ENCODE data around the gene WFDC12.
"Not testable (repeated sequence)": the region's sequence is repeated elsewhere in the genome, so short reads cannot be mapped to it uniquely, and the experiment has no call there.

Gene WFDC12

DNA sequence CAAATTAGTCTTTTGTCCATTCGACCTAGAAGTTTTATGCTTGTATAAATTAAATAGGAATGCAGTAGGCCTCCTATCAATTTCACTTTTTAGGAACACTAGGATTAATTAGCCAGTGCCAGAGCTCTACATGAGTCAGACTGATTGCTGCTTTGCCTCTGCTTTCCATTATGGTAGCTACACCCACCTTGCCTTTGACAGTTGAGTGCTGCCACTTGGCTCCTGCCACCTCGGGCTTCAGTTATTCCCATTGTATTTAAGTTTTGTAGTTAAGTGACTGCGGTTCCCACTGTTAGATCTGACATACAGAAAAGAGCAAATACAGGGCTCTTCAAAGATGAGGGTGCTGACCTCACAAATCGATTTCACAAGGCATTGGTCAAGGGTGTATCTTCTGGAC is 16.6 kb upstream of the WFDC12 start:
- Histone ChIP-seq H2BK5ac (ENCODE audit: low read depth, low read length, poor library complexity, severe bottlenecking) (no peak overlapping the region), H2AK5ac (ENCODE audit: low read length, severe bottlenecking) (no peak overlapping the region), H2BK12ac (ENCODE audit: low read length in 2 of 2) (no peak overlapping the region), H3K4me1 (ENCODE audit: control insufficient read depth, insufficient read depth, low read depth, low read length) (no peaks in the 10 kb centered on the region), H4K91ac (ENCODE audit: low read length) (no peak overlapping the region), H3K36me3 (ENCODE audit: control insufficient read depth in 1 of 2, insufficient read depth in 2 of 2, low read depth in 1 of 2, low read length in 2 of 2) (no peaks in the 10 kb centered on the region), H4K8ac (ENCODE audit: low read length) (no peak overlapping the region), H3K9me3 (ENCODE audit: control insufficient read depth, low read length) (no peaks in the 10 kb centered on the region), H3K79me1 (replicated peaks; ENCODE audit: low read length, poor library complexity, severe bottlenecking) (no peaks in the 10 kb centered on the region), H2BK15ac (ENCODE audit: low read depth, poor library complexity, severe bottlenecking) (no peak overlapping the region), H3K4ac (ENCODE audit: low read depth in 1 of 2, low read length in 2 of 2) (no peak overlapping the region), H2BK120ac (ENCODE audit: low read depth, low read length) (no peak overlapping the region), H2AFZ (ENCODE audit: low read depth, low read length) (no peak overlapping the region), H3K14ac (ENCODE audit: low read length in 2 of 2) (no peak overlapping the region), H3K27me3 (ENCODE audit: control insufficient read depth in 1 of 2, insufficient read depth in 1 of 2, low read length in 2 of 2) (peaks cover 27 to 30% of the 10 kb centered on the region in 2 experiments), H3K4me3 (ENCODE audit: insufficient read depth in 1 of 2, low read depth in 1 of 2, low read length in 2 of 2) (no peak overlapping the region), H3K9ac (ENCODE audit: low read length) (no peak overlapping the region), H3K4me2 (ENCODE audit: low read length, poor library complexity, severe bottlenecking) (no peak overlapping the region), H3K27ac (ENCODE audit: low read length, poor library complexity, severe bottlenecking) (no peak overlapping the region), H3K23ac (ENCODE audit: low read length in 2 of 2) (no peak overlapping the region), H3K18ac (ENCODE audit: low read depth in 1 of 2, low read length in 2 of 2) (no peak overlapping the region)
- 71% methylated on average over 3 of the region's 4 CpGs for WGBS
- no peak for DNase-seq

DNA sequence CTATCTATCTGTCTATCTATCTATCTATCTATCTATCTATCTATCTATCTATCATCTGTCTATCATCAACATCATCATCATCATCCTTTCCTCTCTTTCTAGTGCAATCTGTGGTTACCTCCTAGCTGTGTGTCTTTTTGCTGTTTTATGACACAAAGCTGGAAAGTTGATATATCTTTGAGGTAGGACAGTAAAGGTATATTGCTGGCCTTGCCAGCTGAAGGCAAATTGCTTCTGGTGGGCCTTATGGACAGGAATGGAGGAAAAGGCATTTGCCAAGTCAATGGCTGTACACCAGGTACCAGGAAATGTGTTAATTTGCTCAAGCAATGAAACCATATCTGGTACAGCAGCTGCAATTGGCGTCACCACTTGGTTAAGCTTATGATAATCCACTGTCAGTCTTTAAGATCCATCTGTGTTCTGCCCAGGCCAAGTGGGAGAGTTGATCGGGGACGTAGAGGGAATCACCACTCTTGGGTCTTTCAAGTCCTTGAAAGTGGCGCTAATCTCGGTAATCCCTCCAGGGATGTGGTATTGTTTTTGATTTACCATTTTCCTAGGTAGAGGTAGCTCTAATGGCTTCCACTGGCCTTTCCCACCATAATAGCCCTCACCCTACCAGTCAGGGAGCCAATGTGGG is 15.6 kb upstream of the WFDC12 start:
- H4K91ac ChIP-seq (ENCODE audit: low read length); DNase-seq: not testable (repeated sequence)

DNA sequence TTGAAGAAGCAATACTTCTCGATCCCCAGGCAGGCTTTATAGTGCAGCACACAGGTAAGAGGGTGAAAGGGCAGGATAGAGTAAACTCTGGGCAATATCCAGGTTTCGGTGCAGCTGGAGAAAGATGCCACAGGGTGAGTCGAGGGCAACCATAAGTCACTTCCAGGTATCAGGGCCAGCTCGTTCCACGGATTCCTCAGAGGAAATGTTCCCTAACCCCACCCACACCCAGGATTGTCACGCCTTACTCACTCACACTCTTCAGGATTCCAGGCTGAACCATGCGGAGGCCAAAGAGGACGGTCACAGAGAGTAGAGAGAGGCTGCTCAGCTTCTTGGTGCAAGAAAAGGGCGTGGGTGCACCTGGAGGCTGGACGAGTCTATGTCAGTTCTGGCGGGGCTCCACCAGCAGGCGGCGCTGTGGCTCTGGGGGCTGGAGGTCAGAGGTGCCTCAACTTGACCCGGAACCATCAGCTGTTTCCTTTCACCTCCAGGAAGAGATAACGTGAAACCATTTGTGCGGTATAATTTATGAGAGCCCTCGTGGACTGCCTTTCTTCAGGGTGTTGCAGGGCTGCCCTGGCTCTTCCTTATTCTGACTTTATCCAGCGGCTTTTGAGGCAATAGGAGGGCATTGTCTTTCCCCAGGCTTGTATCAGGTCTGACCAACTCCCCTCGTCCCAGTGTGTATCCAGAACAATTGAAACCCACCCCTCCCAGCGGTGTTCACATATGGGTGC is 14.5 kb upstream of the WFDC12 start:
- no peak for DNase-seq
- Histone ChIP-seq H2BK15ac (ENCODE audit: low read depth, poor library complexity, severe bottlenecking) (no peak overlapping the region), H3K36me3 (ENCODE audit: control insufficient read depth in 1 of 2, insufficient read depth in 2 of 2, low read depth in 1 of 2, low read length in 2 of 2) (no peaks in the 10 kb centered on the region), H2AK5ac (ENCODE audit: low read length, severe bottlenecking) (no peak overlapping the region), H3K14ac (ENCODE audit: low read length in 2 of 2) (no peak overlapping the region), H3K27ac (ENCODE audit: low read length, poor library complexity, severe bottlenecking) (no peak overlapping the region), H4K91ac (ENCODE audit: low read length) (no peak overlapping the region), H3K4me1 (ENCODE audit: control insufficient read depth, insufficient read depth, low read depth, low read length) (no peaks in the 10 kb centered on the region), H3K9ac (ENCODE audit: low read length) (no peak overlapping the region), H2BK12ac (ENCODE audit: low read length in 2 of 2) (no peak overlapping the region), H3K9me3 (ENCODE audit: control insufficient read depth, low read length) (no peaks in the 10 kb centered on the region), H3K27me3 (ENCODE audit: control insufficient read depth in 1 of 2, insufficient read depth in 1 of 2, low read length in 2 of 2) (peaks cover 6 to 25% of the 10 kb centered on the region in 2 experiments), H2BK5ac (ENCODE audit: low read depth, low read length, poor library complexity, severe bottlenecking) (no peak overlapping the region), H3K23ac (ENCODE audit: low read length in 2 of 2) (no peak overlapping the region), H3K4ac (ENCODE audit: low read depth in 1 of 2, low read length in 2 of 2) (no peak overlapping the region), H3K79me1 (replicated peaks; ENCODE audit: low read length, poor library complexity, severe bottlenecking) (no peaks in the 10 kb centered on the region), H3K4me3 (ENCODE audit: insufficient read depth in 1 of 2, low read depth in 1 of 2, low read length in 2 of 2) (no peak overlapping the region), H2AFZ (ENCODE audit: low read depth, low read length) (no peak overlapping the region), H4K8ac (ENCODE audit: low read length) (no peak overlapping the region), H3K18ac (ENCODE audit: low read depth in 1 of 2, low read length in 2 of 2) (no peak overlapping the region), H2BK120ac (ENCODE audit: low read depth, low read length) (no peak overlapping the region), H3K4me2 (ENCODE audit: low read length, poor library complexity, severe bottlenecking) (no peak overlapping the region)
- 46% methylated on average over 19 of the region's 20 CpGs for WGBS

More for the DNA sequence above, 15.6 kb upstream of the WFDC12 start:
- 93% methylated on average over 3 of the region's 5 CpGs for WGBS
- not testable (repeated sequence) for H3K79me1 ChIP-seq (replicated peaks; ENCODE audit: low read length, poor library complexity, severe bottlenecking); H3K36me3 ChIP-seq (ENCODE audit: control insufficient read depth in 1 of 2, insufficient read depth in 2 of 2, low read depth in 1 of 2, low read length in 2 of 2); H2BK120ac ChIP-seq (ENCODE audit: low read depth, low read length); H3K4me1 ChIP-seq (ENCODE audit: control insufficient read depth, insufficient read depth, low read depth, low read length); H3K4me3 ChIP-seq (ENCODE audit: insufficient read depth in 1 of 2, low read depth in 1 of 2, low read length in 2 of 2); H2BK12ac ChIP-seq (ENCODE audit: low read length in 2 of 2); H2AK5ac ChIP-seq (ENCODE audit: low read length, severe bottlenecking); H2BK5ac ChIP-seq (ENCODE audit: low read depth, low read length, poor library complexity, severe bottlenecking); H3K4me2 ChIP-seq (ENCODE audit: low read length, poor library complexity, severe bottlenecking); H4K8ac ChIP-seq (ENCODE audit: low read length); H3K27ac ChIP-seq (ENCODE audit: low read length, poor library complexity, severe bottlenecking); H3K23ac ChIP-seq (ENCODE audit: low read length in 2 of 2); H2AFZ ChIP-seq (ENCODE audit: low read depth, low read length); H3K4ac ChIP-seq (ENCODE audit: low read depth in 1 of 2, low read length in 2 of 2); H3K18ac ChIP-seq (ENCODE audit: low read depth in 1 of 2, low read length in 2 of 2); H2BK15ac ChIP-seq (ENCODE audit: low read depth, poor library complexity, severe bottlenecking); H3K14ac ChIP-seq (ENCODE audit: low read length in 2 of 2); H3K9me3 ChIP-seq (ENCODE audit: control insufficient read depth, low read length); H3K9ac ChIP-seq (ENCODE audit: low read length)
- peaks cover 17 to 27% of the 10 kb centered on the region in 2 experiments for H3K27me3 ChIP-seq (ENCODE audit: control insufficient read depth in 1 of 2, insufficient read depth in 1 of 2, low read length in 2 of 2)

DNA sequence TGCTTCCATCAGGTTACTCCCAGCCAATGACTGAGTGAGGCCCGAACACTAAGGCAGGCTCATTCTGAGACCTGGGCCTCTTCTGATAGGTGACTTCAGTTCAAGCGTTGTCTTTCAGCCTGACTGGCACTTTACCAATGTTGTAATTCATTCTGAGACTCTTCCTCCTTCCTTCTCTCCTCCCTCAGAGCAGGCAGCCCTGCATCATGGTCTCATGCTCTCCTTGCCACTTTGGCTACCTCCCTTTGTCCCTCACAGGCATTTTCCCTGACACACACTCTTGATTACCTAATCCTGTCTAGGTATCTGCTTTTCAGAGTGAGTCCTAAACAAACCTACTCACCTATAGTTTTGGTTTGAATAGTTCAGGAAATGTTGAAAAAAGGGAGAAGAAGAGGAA is 12.6 kb upstream of the WFDC12 start:
- Histone ChIP-seq H2AFZ (ENCODE audit: low read depth, low read length) (no peak overlapping the region), H3K9ac (ENCODE audit: low read length) (no peak overlapping the region), H3K4me1 (ENCODE audit: control insufficient read depth, insufficient read depth, low read depth, low read length) (no peaks in the 10 kb centered on the region), H2BK120ac (ENCODE audit: low read depth, low read length) (no peak overlapping the region), H2AK5ac (ENCODE audit: low read length, severe bottlenecking) (no peak overlapping the region), H3K18ac (ENCODE audit: low read depth in 1 of 2, low read length in 2 of 2) (no peak overlapping the region), H3K27ac (ENCODE audit: low read length, poor library complexity, severe bottlenecking) (no peak overlapping the region), H4K91ac (ENCODE audit: low read length) (no peak overlapping the region), H2BK15ac (ENCODE audit: low read depth, poor library complexity, severe bottlenecking) (no peak overlapping the region), H3K23ac (ENCODE audit: low read length in 2 of 2) (no peak overlapping the region), H2BK5ac (ENCODE audit: low read depth, low read length, poor library complexity, severe bottlenecking) (no peak overlapping the region), H3K14ac (ENCODE audit: low read length in 2 of 2) (no peak overlapping the region), H3K79me1 (replicated peaks; ENCODE audit: low read length, poor library complexity, severe bottlenecking) (no peaks in the 10 kb centered on the region), H3K9me3 (ENCODE audit: control insufficient read depth, low read length) (no peaks in the 10 kb centered on the region), H3K27me3 (ENCODE audit: control insufficient read depth in 1 of 2, insufficient read depth in 1 of 2, low read length in 2 of 2) (peaks cover 6 to 19% of the 10 kb centered on the region in 2 experiments), H3K4me2 (ENCODE audit: low read length, poor library complexity, severe bottlenecking) (no peak overlapping the region), H3K4me3 (ENCODE audit: insufficient read depth in 1 of 2, low read depth in 1 of 2, low read length in 2 of 2) (no peak overlapping the region), H3K36me3 (ENCODE audit: control insufficient read depth in 1 of 2, insufficient read depth in 2 of 2, low read depth in 1 of 2, low read length in 2 of 2) (no peaks in the 10 kb centered on the region), H2BK12ac (ENCODE audit: low read length in 2 of 2) (no peak overlapping the region), H3K4ac (ENCODE audit: low read depth in 1 of 2, low read length in 2 of 2) (no peak overlapping the region), H4K8ac (ENCODE audit: low read length) (no peak overlapping the region)
- WGBS, result 71% methylated on average over 2 of the region's 2 CpGs
- DNase-seq, result no peak

Data from mesenchymal stem cell (in vitro differentiated cells and primary cell).